Measurements from ENCODE around the gene MAML3.

MAML3 gene

GRCh38 chr4:140005699-140006098 is 148.3 kb downstream of the MAML3 start:
- DNase-seq (ENCODE audit: insufficient read length, low spot score), result no peak
- no peak for TF ChIP-seq POLR2A (IDR thresholded peaks at IDR 0.05; ENCODE audit: low read depth, low read length)
- FAIRE-seq, result no peak

- FAIRE-seq (no peak), DNase-seq (ENCODE audit: insufficient read length, low spot score) (no peak)
- TF ChIP-seq POLR2A (IDR thresholded peaks at IDR 0.05; ENCODE audit: low read depth, low read length), result no peak
Observed at GRCh38 chr4:140004922-140005627, 148.9 kb downstream of the MAML3 start.

GRCh38 chr4:140004549-140004895 is 149.5 kb downstream of the MAML3 start:
- DNase-seq (ENCODE audit: insufficient read length, low spot score), result no peak
- no peak for TF ChIP-seq POLR2A (IDR thresholded peaks at IDR 0.05; ENCODE audit: low read depth, low read length)
- FAIRE-seq, result no peak

- FAIRE-seq, result no peak
- TF ChIP-seq POLR2A (IDR thresholded peaks at IDR 0.05; ENCODE audit: low read depth, low read length), result no peak
- no peak for DNase-seq (ENCODE audit: insufficient read length, low spot score)
Observed at GRCh38 chr4:140003876-140004548, 150.0 kb downstream of the MAML3 start.

- FAIRE-seq (no peak), DNase-seq (ENCODE audit: insufficient read length, low spot score) (no peak)
- no peak for TF ChIP-seq POLR2A (IDR thresholded peaks at IDR 0.05; ENCODE audit: low read depth, low read length)
Observed at GRCh38 chr4:140000232-140000631, 153.8 kb downstream of the MAML3 start.

- no peak for TF ChIP-seq POLR2A (IDR thresholded peaks at IDR 0.05; ENCODE audit: low read depth, low read length)
- peak; percentile 50 for DNase-seq (ENCODE audit: insufficient read length, low spot score)
- peak; percentile 92 for FAIRE-seq
Observed at GRCh38 chr4:139988863-139989765, 164.9 kb downstream of the MAML3 start.

GRCh38 chr4:139987502-139987850 is 166.5 kb downstream of the MAML3 start:
- no peak for FAIRE-seq
- TF ChIP-seq POLR2A (IDR thresholded peaks at IDR 0.05; ENCODE audit: low read depth, low read length), result no peak
- no peak for DNase-seq (ENCODE audit: insufficient read length, low spot score)

- FAIRE-seq (no peak), DNase-seq (ENCODE audit: insufficient read length, low spot score) (no peak)
- TF ChIP-seq POLR2A (IDR thresholded peaks at IDR 0.05; ENCODE audit: low read depth, low read length), result no peak
Observed at GRCh38 chr4:139986689-139987501, 167.1 kb downstream of the MAML3 start.

- FAIRE-seq (no peak), DNase-seq (ENCODE audit: insufficient read length, low spot score) (no peak)
- no peak for TF ChIP-seq POLR2A (IDR thresholded peaks at IDR 0.05; ENCODE audit: low read depth, low read length)
Observed at GRCh38 chr4:139986106-139986505, 167.9 kb downstream of the MAML3 start.

GRCh38 chr4:139985401-139985800 is 168.6 kb downstream of the MAML3 start:
- FAIRE-seq (no peak), DNase-seq (ENCODE audit: insufficient read length, low spot score) (no peak)
- no peak for TF ChIP-seq POLR2A (IDR thresholded peaks at IDR 0.05; ENCODE audit: low read depth, low read length)

- DNase-seq (ENCODE audit: insufficient read length, low spot score) (no peak), FAIRE-seq (no peak)
- no peak for TF ChIP-seq POLR2A (IDR thresholded peaks at IDR 0.05; ENCODE audit: low read depth, low read length)
Observed at GRCh38 chr4:139984471-139984870, 169.5 kb downstream of the MAML3 start.

GRCh38 chr4:139978692-139979091 is 175.3 kb downstream of the MAML3 start:
- no peak for TF ChIP-seq POLR2A (IDR thresholded peaks at IDR 0.05; ENCODE audit: low read depth, low read length)
- DNase-seq (ENCODE audit: insufficient read length, low spot score), result no peak
- FAIRE-seq, result no peak

GRCh38 chr4:139977838-139978609 is 176.0 kb downstream of the MAML3 start:
- TF ChIP-seq POLR2A (IDR thresholded peaks at IDR 0.05; ENCODE audit: low read depth, low read length), result no peak
- FAIRE-seq, result no peak
- no peak for DNase-seq (ENCODE audit: insufficient read length, low spot score)
